ENCODE results near the gene TBC1D22A. TPM values are rescaled to one million over a fixed set of nuclear protein-coding genes. Genes with fewer than 3 reads are reported as not detected.

The TBC1D22A gene
- total RNA-seq, 4 donors from 2014 or later, result 42.6 to 70.4 (median 55.1) TPM

GRCh38 chr22:47071078-47071806, 308.8 kb downstream of the TBC1D22A start:
- DNase-seq, result peak in 2 of 3 donors; percentile 27 to 39
- no peak overlapping the region for H3K27ac ChIP-seq
- peaks cover 0 to 10% (median 4%) of the 10 kb centered on the region in 4 donors for H3K9me3 ChIP-seq
- TF ChIP-seq CTCF (IDR thresholded peaks at IDR 0.05), result no peak
- no peak for TF ChIP-seq POLR2A (IDR thresholded peaks at IDR 0.05)
- no peak overlapping the region for H3K4me3 ChIP-seq
- H3K4me1 ChIP-seq, result no peaks in the 10 kb centered on the region
- H3K36me3 ChIP-seq, result peaks cover 0 to 8% (median 0%) of the 10 kb centered on the region in 3 donors
- no peaks in the 10 kb centered on the region for H3K27me3 ChIP-seq

GRCh38 chr22:47071807-47072641, 309.6 kb downstream of the TBC1D22A start:
- Histone ChIP-seq H3K27ac (no peak overlapping the region), H3K36me3 (peaks cover 0 to 8% (median 0%) of the 10 kb centered on the region in 3 donors), H3K9me3 (peaks cover 0 to 10% (median 4%) of the 10 kb centered on the region in 4 donors), H3K4me1 (no peaks in the 10 kb centered on the region), H3K27me3 (no peaks in the 10 kb centered on the region), H3K4me3 (no peak overlapping the region)
- DNase-seq, result peak in 1 of 3 donors; percentile 15
- TF ChIP-seq POLR2A (IDR thresholded peaks at IDR 0.05), result no peak
- no peak for TF ChIP-seq CTCF (IDR thresholded peaks at IDR 0.05)

GRCh38 chr22:47072642-47072967, 310.2 kb downstream of the TBC1D22A start:
- no peak overlapping the region for H3K4me3 ChIP-seq
- DNase-seq, result peak in 1 of 3 donors; percentile 33
- no peaks in the 10 kb centered on the region for H3K4me1 ChIP-seq
- no peaks in the 10 kb centered on the region for H3K27me3 ChIP-seq
- no peak overlapping the region for H3K27ac ChIP-seq
- TF ChIP-seq POLR2A (IDR thresholded peaks at IDR 0.05), result no peak
- TF ChIP-seq CTCF (IDR thresholded peaks at IDR 0.05), result no peak
- H3K9me3 ChIP-seq, result peaks cover 0 to 10% (median 4%) of the 10 kb centered on the region in 4 donors
- peaks cover 0 to 4% (median 0%) of the 10 kb centered on the region in 3 donors for H3K36me3 ChIP-seq

- DNase-seq, result peak in 1 of 3 donors; percentile 3
- Histone ChIP-seq H3K27me3 (no peaks in the 10 kb centered on the region), H3K4me1 (no peaks in the 10 kb centered on the region), H3K27ac (no peak overlapping the region), H3K9me3 (peaks cover 0 to 10% (median 4%) of the 10 kb centered on the region in 4 donors), H3K36me3 (peaks cover 0 to 3% (median 0%) of the 10 kb centered on the region in 3 donors), H3K4me3 (no peak overlapping the region)
- no peak for TF ChIP-seq CTCF (IDR thresholded peaks at IDR 0.05)
- no peak for TF ChIP-seq POLR2A (IDR thresholded peaks at IDR 0.05)
Observed at GRCh38 chr22:47073075-47073474, 310.6 kb downstream of the TBC1D22A start.

GRCh38 chr22:47074105-47074504, 311.7 kb downstream of the TBC1D22A start:
- Histone ChIP-seq H3K9me3 (peaks cover 0 to 10% (median 4%) of the 10 kb centered on the region in 4 donors), H3K4me3 (no peak overlapping the region), H3K27me3 (no peaks in the 10 kb centered on the region), H3K36me3 (peaks cover 0 to 3% (median 0%) of the 10 kb centered on the region in 3 donors), H3K4me1 (no peaks in the 10 kb centered on the region), H3K27ac (no peak overlapping the region)
- TF ChIP-seq CTCF (IDR thresholded peaks at IDR 0.05) (no peak), POLR2A (IDR thresholded peaks at IDR 0.05) (no peak)
- DNase-seq, result peak in 1 of 3 donors; percentile 7

Measured in Peyer's patch (tissue), 4 donors.